IMR-90 (cell line): ENCODE data around the gene RALGAPB. TPM values are rescaled to one million over a fixed set of nuclear protein-coding genes. Genes with fewer than 3 reads are reported as not detected.

Experiments
- ATAC-seq: fragments of 200-7000 bp; cut with Tn5 transposase; 2 replicates; pipeline ENCODE4 v1.9.1; 2020; ENCODE audit warnings: low read depth, mild to moderate bottlenecking, moderate library complexity
- BruUV-seq: library from RNA; stranded (reverse); fragments of 400-500 nt; replicated peaks from 2 replicates; lab custom pipeline; 2021; lab: Mats Ljungman, UMichigan
- CTCF ChIA-PET: fragments of 300-600 bp; formaldehyde crosslinking; extraction: SDS; loops from one replicate; lab custom pipeline; 2021; ENCODE audit warnings: antibody characterized with exemption; lab: Yijun Ruan, JAX
- POLR2A ChIA-PET: fragments of 300-600 bp; sonication (Branson Sonifier 250); formaldehyde crosslinking; loops from one replicate; lab custom pipeline; 2022; ENCODE audit warnings: antibody characterized with exemption; ENCODE audit not compliant: unreplicated experiment; lab: Charles Lee
- DNase-seq: peaks from one replicate; pipeline ENCODE4 v3.0.0; 2013
- H2AFZ ChIP-seq: replicated peaks from 2 replicates; pipeline ENCODE3; 2013; ENCODE audit warnings: low read length, mild to moderate bottlenecking; ENCODE audit not compliant: poor library complexity
- H2AK5ac ChIP-seq: 2 replicates; pipeline ENCODE4 v1.6.1; 2013; ENCODE audit warnings: low read depth, low read length, inconsistent platforms
- H2AK9ac ChIP-seq: replicated peaks from 2 replicates; pipeline ENCODE3; 2013; ENCODE audit warnings: mild to moderate bottlenecking, low read depth, low read length, moderate library complexity; ENCODE audit not compliant: poor library complexity
- H2BK120ac ChIP-seq: 2 replicates; pipeline ENCODE4 v1.6.1; 2013; ENCODE audit warnings: low read depth, low read length, inconsistent platforms
- H2BK15ac ChIP-seq: 3 replicates; pipeline ENCODE4 v1.6.1; 2013; ENCODE audit warnings: low read depth, low read length, inconsistent platforms
- H2BK20ac ChIP-seq: 2 replicates; pipeline ENCODE4 v1.6.1; 2013; ENCODE audit warnings: low read depth, mild to moderate bottlenecking, inconsistent platforms, low read length, moderate library complexity
- H2BK5ac ChIP-seq: 2 replicates; pipeline ENCODE4 v1.6.1; 2013; ENCODE audit warnings: mild to moderate bottlenecking, low read depth, low read length, inconsistent platforms; ENCODE audit not compliant: poor library complexity, severe bottlenecking
- H3K14ac ChIP-seq: replicated peaks from 2 replicates; pipeline ENCODE4 v1.6.1; 2013; ENCODE audit warnings: low read depth, low read length, inconsistent platforms
- H3K18ac ChIP-seq: 2 replicates; pipeline ENCODE4 v1.6.1; 2013; ENCODE audit warnings: low read depth, low read length, control low read depth
- H3K23ac ChIP-seq: 2 replicates; pipeline ENCODE4 v1.6.1; 2013; ENCODE audit warnings: low read depth, low read length, inconsistent platforms
- H3K27ac ChIP-seq: 2 replicates; pipeline ENCODE4 v1.5.1; 2013; ENCODE audit warnings: mild to moderate bottlenecking, control low read depth, low read length; ENCODE audit not compliant: insufficient read depth
- H3K27me3 ChIP-seq: 2 replicates; pipeline ENCODE4 v1.6.1; 2013; ENCODE audit warnings: low read length; ENCODE audit not compliant: control insufficient read depth, insufficient read depth
- H3K36me3 ChIP-seq: 2 replicates; pipeline ENCODE4 v1.6.1; 2013; ENCODE audit warnings: low read length, mixed read lengths; ENCODE audit not compliant: control insufficient read depth, insufficient read depth
- H3K4ac ChIP-seq: 2 replicates; pipeline ENCODE4 v1.6.1; 2013; ENCODE audit warnings: low read depth, low read length, inconsistent platforms
- H3K4me1 ChIP-seq: 2 replicates; pipeline ENCODE4 v1.6.1; 2013; ENCODE audit warnings: low read length, mixed read lengths; ENCODE audit not compliant: control insufficient read depth, insufficient read depth
- H3K4me2 ChIP-seq: 2 replicates; pipeline ENCODE4 v1.6.1; 2013; ENCODE audit warnings: low read depth, mild to moderate bottlenecking, control low read depth, low read length, moderate library complexity
- H3K4me3 ChIP-seq: 2 replicates; pipeline ENCODE4 v1.5.1; 2013; ENCODE audit warnings: low read depth, mild to moderate bottlenecking, control low read depth, low read length, moderate library complexity; ENCODE audit not compliant: insufficient read depth
- H3K56ac ChIP-seq: 2 replicates; pipeline ENCODE4 v1.6.1; 2013; ENCODE audit warnings: low read length, inconsistent platforms; ENCODE audit not compliant: insufficient read depth; ENCODE audit errors: extremely low read depth
- H3K79me1 ChIP-seq, 2 experiments: 2 replicates each; pipeline ENCODE4 v1.6.1; 2013; ENCODE audit warnings: low read length in 2 of 2, inconsistent platforms in 1 of 2, low read depth in 1 of 2
- H3K9ac ChIP-seq: 2 replicates; pipeline ENCODE4 v1.6.1; 2013; ENCODE audit warnings: low read depth, low read length, control low read depth
- H3K9me1 ChIP-seq: 2 replicates; pipeline ENCODE4 v1.6.1; 2013; ENCODE audit warnings: low read length, inconsistent platforms; ENCODE audit not compliant: insufficient read depth
- H3K9me3 ChIP-seq: 2 replicates; pipeline ENCODE4 v1.6.1; 2013; ENCODE audit warnings: low read length; ENCODE audit not compliant: control insufficient read depth, insufficient read depth
- H4K20me1 ChIP-seq: 2 replicates; pipeline ENCODE4 v1.6.1; 2013; ENCODE audit warnings: low read length, inconsistent platforms; ENCODE audit not compliant: insufficient read depth
- H4K5ac ChIP-seq: 2 replicates; pipeline ENCODE4 v1.6.1; 2013; ENCODE audit warnings: mild to moderate bottlenecking, low read depth, low read length, control low read depth
- H4K8ac ChIP-seq, 2 experiments: 2 replicates each; pipeline ENCODE4 v1.6.1; 2013; ENCODE audit warnings: low read depth in 2 of 2, low read length in 2 of 2, control low read depth in 1 of 2, inconsistent platforms in 1 of 2
- H4K91ac ChIP-seq: 2 replicates; pipeline ENCODE4 v1.6.1; 2013; ENCODE audit warnings: low read depth, low read length, inconsistent platforms; ENCODE audit not compliant: insufficient read depth
- CEBPB ChIP-seq: IDR thresholded peaks from 2 replicates; pipeline ENCODE4 v1.6.1; 2012; ENCODE audit warnings: low read depth, low read length, improper control_type of control experiment
- WGBS, 2 experiments: methylation state at CpG; one replicate each; pipeline versions ENCODE4 v1.1.5 to v1.1.7; 2013; ENCODE audit warnings: missing lambda C conversion rate in 2 of 2; ENCODE audit not compliant: insufficient read length in 1 of 2; ENCODE audit errors: extremely low coverage in 2 of 2; 5-methylcytosine and 5-hydroxymethylcytosine counted together
- dilution Hi-C: fragments of 300-500 bp; cut with HindIII; formaldehyde crosslinking; loops from one replicate; pipeline ENCODE4 v1.14.3; 2018; ENCODE audit warnings: low sequenced_read_pairs; ENCODE audit not compliant: unreplicated experiment
- in situ Hi-C: fragments of 300-500 bp; cut with MboI; formaldehyde crosslinking; loops from 3 replicates; pipeline ENCODE4 v1.14.3; 2019; ENCODE audit warnings: low sequenced_read_pairs, inconsistent platforms, mixed read lengths
- intact Hi-C: fragments of 100-400 bp; cut with micrococcal nuclease; formaldehyde crosslinking; loops from 2 replicates; pipeline ENCODE4 v1.10.0; 2022
- polyA plus RNA-seq, 3 experiments: library from polyadenylated mRNA; depleted of rRNA; stranded (reverse); fragments of >200 nt; gene quantifications; 2 replicates each; pipeline ENCODE4 v1.2.3, GENCODE V29; 2012; ENCODE audit warnings: low replicate concordance in 1 of 3
- total RNA-seq: library from RNA; depleted of rRNA; stranded (reverse); fragments of >200 nt; gene quantifications from 2 replicates; pipeline ENCODE4 v1.2.3, GENCODE V29; 2012

Gene RALGAPB
- total and polyA plus RNA-seq, 2 of the 4 experiments (the other 2 are of a cell fraction): 12.7 to 30.3 TPM

- H4K20me1 ChIP-seq: peaks cover 65% of the 10 kb centered on the region
Observed at GRCh38 chr20:38479596-38479995, 7.0 kb downstream of the RALGAPB start.

More at GRCh38 chr20:38479596-38479995, 7.0 kb downstream of the RALGAPB start:
- ATAC-seq (no peak), DNase-seq (no peak)
- no peak overlapping the region for H2AK9ac ChIP-seq
- no peak overlapping the region for H3K4me3 ChIP-seq
- no peak overlapping the region for H4K91ac ChIP-seq
- H3K4me2 ChIP-seq: no peak overlapping the region
- H3K14ac ChIP-seq: no peak overlapping the region
- no peaks in the 10 kb centered on the region for H3K9me1 ChIP-seq
- no peak overlapping the region for H2AFZ ChIP-seq
- H3K27me3 ChIP-seq: no peaks in the 10 kb centered on the region
- H2AK5ac ChIP-seq: no peak overlapping the region
- dilution Hi-C loops: no loop called here
- in situ Hi-C loops: loop anchor here (10.0 kb wide), 1 partner anchor 55 kb away; no protein-coding TSS in a partner anchor
- no peak overlapping the region for H3K23ac ChIP-seq
- BruUV-seq: no TSS peak
- no peak overlapping the region for H4K8ac ChIP-seq
- H4K5ac ChIP-seq: no peak overlapping the region
- no peak overlapping the region for H3K27ac ChIP-seq
- H3K4ac ChIP-seq: no peak overlapping the region
- no peak overlapping the region for H3K56ac ChIP-seq
- no peak overlapping the region for H3K18ac ChIP-seq
- H3K79me1 ChIP-seq: peaks cover 30 to 72% of the 10 kb centered on the region in 2 experiments
- POLR2A ChIA-PET: no interaction called here
- H2BK15ac ChIP-seq: no peak overlapping the region
- no peak overlapping the region for H2BK5ac ChIP-seq
- 100% methylated on average over 1 of the region's 2 CpGs; no CpG with 5 or more reads in 1 of the 2 experiments for WGBS, 2 experiments
- H3K9me3 ChIP-seq: no peaks in the 10 kb centered on the region
- TF ChIP-seq CEBPB: no peak
- peaks cover 7% of the 10 kb centered on the region for H3K36me3 ChIP-seq
- H2BK20ac ChIP-seq: no peak overlapping the region
- 0 out of 2 replicates have a peak, but pooled peaks cover 2% of the 10 kb centered on the region for H3K4me1 ChIP-seq
- no peak overlapping the region for H3K9ac ChIP-seq
- intact Hi-C loops: no loop called here
- CTCF ChIA-PET: interaction anchor here (1.3 kb wide), 1 partner anchor 13 kb away, joined by 4 read pairs; no protein-coding TSS in a partner anchor
- no peak overlapping the region for H2BK120ac ChIP-seq
